ENCODE results near the gene QRFP. TPM values are rescaled to one million over a fixed set of nuclear protein-coding genes. Genes with fewer than 3 reads are reported as not detected.

Gene QRFP
- total and polyA plus RNA-seq, 2 of the 8 experiments (the other 6 are each of a cell fraction or from before 2014, with no cell fraction given) = not detected

- Histone ChIP-seq H3K56ac (replicated peaks; ENCODE audit: insufficient read length, low read depth, low read length) (no peak overlapping the region), H2BK5ac (ENCODE audit: low read depth, low read length) (no peak overlapping the region), H2BK15ac (ENCODE audit: low read length) (no peak overlapping the region; the same call in 1 of the 2 replicates), H3K23me2 (ENCODE audit: low read depth, low read length) (peaks cover 8% of the 10 kb centered on the region; the same call in 1 of the 2 replicates), H3K4me2 (ENCODE audit: insufficient read depth in 1 of 2, low read depth in 2 of 2, low read length in 2 of 2) (no peak overlapping the region), H3K36me3 (ENCODE audit: control insufficient read depth in 2 of 4, insufficient read depth in 4 of 4, low read length in 3 of 4) (no peaks in the 10 kb centered on the region), H2BK12ac (ENCODE audit: low read depth, low read length) (peak overlapping the region; percentile 39; the same call in 1 of the 2 replicates), H3K27me3 (replicated peaks in 1 of 4; ENCODE audit: control insufficient read depth in 3 of 4, extremely low read depth in 1 of 4, insufficient read depth in 3 of 4, low read length in 3 of 4) (peaks cover 11 to 21% (median 18%) of the 10 kb centered on the region in 4 experiments), H3K9me3 (ENCODE audit: insufficient read depth in 2 of 2, low read depth in 1 of 2, low read length in 1 of 2) (no peaks in the 10 kb centered on the region), H2BK20ac (ENCODE audit: low read length) (no peak overlapping the region), H4K20me1 (replicated peaks in 1 of 2; ENCODE audit: control insufficient read depth in 1 of 2, insufficient read depth in 2 of 2, low read length in 2 of 2) (peaks cover 0 to 2% of the 10 kb centered on the region in 2 experiments), H4K8ac (ENCODE audit: extremely low read depth, insufficient read depth, low read length) (no peak overlapping the region), H4K91ac (replicated peaks; ENCODE audit: insufficient read length, low read length) (no peak overlapping the region), H2AFZ (ENCODE audit: low read length) (no peak overlapping the region), H3K79me1 (ENCODE audit: low read depth, low read length) (no peaks in the 10 kb centered on the region), H3K18ac (ENCODE audit: extremely low read depth, low read length) (no peak overlapping the region; the same call in 1 of the 2 replicates), H2AK5ac (ENCODE audit: low read depth, low read length) (no peak overlapping the region), H4K5ac (ENCODE audit: insufficient read length, low read depth, low read length) (no peak overlapping the region), H3K14ac (ENCODE audit: insufficient read length) (no peak overlapping the region), H3K4me3 (ENCODE audit: extremely low read depth in 1 of 4, insufficient read depth in 2 of 4, low read depth in 3 of 4, low read length in 4 of 4) (no peak overlapping the region), H3K4ac (replicated peaks; ENCODE audit: insufficient read length, low read depth, low read length) (no peak overlapping the region), H3K4me1 (replicated peaks in 1 of 4; ENCODE audit: control insufficient read depth in 3 of 4, insufficient read depth in 4 of 4, low read length in 3 of 4) (peaks cover 8 to 47% (median 29%) of the 10 kb centered on the region in 4 experiments), H3K27ac (ENCODE audit: low read depth, low read length) (no peak overlapping the region), H3K9ac (replicated peaks in 1 of 4; ENCODE audit: extremely low read depth in 1 of 4, low read depth in 3 of 4, low read length in 3 of 4) (no peak overlapping the region), H3K79me2 (ENCODE audit: control insufficient read depth in 1 of 2, insufficient read depth in 2 of 2, low read length in 2 of 2) (no peaks in the 10 kb centered on the region), H3K23ac (ENCODE audit: insufficient read length) (no peak overlapping the region), H2BK120ac (replicated peaks; ENCODE audit: low read depth, low read length) (no peak overlapping the region)
- TF ChIP-seq BCL11A (IDR thresholded peaks at IDR 0.05; ENCODE audit: low read depth in 2 of 2, low read length in 2 of 2) (no peak), CHD1 (IDR thresholded peaks at IDR 0.05; ENCODE audit: low read depth, low read length) (no peak), SAP30 (IDR thresholded peaks at IDR 0.05; ENCODE audit: insufficient read depth, insufficient replicate concordance, low read length) (no peak), KDM1A (IDR thresholded peaks at IDR 0.05; ENCODE audit: borderline replicate concordance, low read length) (no peak)
- 89% methylated on average over 8 of the region's 11 CpGs; no CpG with 5 or more reads in 1 of the 2 experiments for WGBS, 2 experiments (ENCODE audit: extremely low coverage in 1 of 2, insufficient coverage in 1 of 2, insufficient read length in 1 of 2, insufficient replicate concordance in 2 of 2, low coverage in 1 of 2, low lambda C conversion rate in 2 of 2, missing lambda C conversion rate in 1 of 2)
- POLR2A ChIA-PET (ENCODE audit: partially characterized antibody) = interaction anchor here (1.2 to 1.5 kb wide), 3 partner anchors 20 to 34 kb away, joined by 3 to 5 read pairs (median 3); no protein-coding TSS in a partner anchor
- DNase-seq (ENCODE audit: low read depth in 1 of 2, low spot score in 2 of 2) = no peak
- FAIRE-seq = no peak
- CTCF ChIA-PET (ENCODE audit: partially characterized antibody) = interaction anchor here (1.0 to 7.8 kb wide), 12 partner anchors 10 to 162 kb away, joined by 3 to 38 read pairs (median 8); no protein-coding TSS in a partner anchor
Measured at GRCh38 chr9:130934246-130934645, 37.6 kb upstream of the QRFP start.

Measured in H1 (cell line).